HT1080 (cell line): ENCODE results near the gene FLT1. TPM values are rescaled to one million over a fixed set of nuclear protein-coding genes. Genes with fewer than 3 reads are reported as not detected.

ENCODE experiments used
- DNase-seq: peaks from one replicate; pipeline ENCODE4 v3.0.0-alpha.2; 2015; ENCODE audit warnings: low read depth
- total RNA-seq: library from RNA; depleted of rRNA; stranded (reverse); fragments of >200 nt; shearing (Covaris generic); gene quantifications from 2 replicates; pipeline ENCODE4 v1.2.3, GENCODE V29; 2014

Gene FLT1
- total RNA-seq, 1 experiment from 2014 or later: 3.3 TPM

DNA sequence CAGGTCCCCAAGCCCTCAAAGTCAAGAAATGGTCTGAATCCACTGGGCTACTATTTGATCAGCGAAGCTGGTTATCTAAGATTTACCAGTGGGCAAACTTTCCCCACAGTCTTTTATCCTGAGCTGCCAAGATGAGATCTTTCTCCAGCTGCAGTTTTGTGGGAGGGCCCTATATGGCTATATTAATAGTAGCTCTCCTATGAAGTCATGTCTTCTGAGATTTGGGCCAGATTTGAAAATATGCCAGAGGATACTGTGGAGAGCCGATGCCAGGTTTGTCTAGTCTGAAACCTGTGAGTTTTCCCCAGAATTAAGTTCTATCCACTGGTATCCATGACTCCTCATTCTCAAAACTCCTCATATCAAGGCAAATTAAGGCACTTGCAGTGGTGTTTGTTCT, 173.2 kb downstream of the FLT1 start:
- DNase-seq: no peak

DNA sequence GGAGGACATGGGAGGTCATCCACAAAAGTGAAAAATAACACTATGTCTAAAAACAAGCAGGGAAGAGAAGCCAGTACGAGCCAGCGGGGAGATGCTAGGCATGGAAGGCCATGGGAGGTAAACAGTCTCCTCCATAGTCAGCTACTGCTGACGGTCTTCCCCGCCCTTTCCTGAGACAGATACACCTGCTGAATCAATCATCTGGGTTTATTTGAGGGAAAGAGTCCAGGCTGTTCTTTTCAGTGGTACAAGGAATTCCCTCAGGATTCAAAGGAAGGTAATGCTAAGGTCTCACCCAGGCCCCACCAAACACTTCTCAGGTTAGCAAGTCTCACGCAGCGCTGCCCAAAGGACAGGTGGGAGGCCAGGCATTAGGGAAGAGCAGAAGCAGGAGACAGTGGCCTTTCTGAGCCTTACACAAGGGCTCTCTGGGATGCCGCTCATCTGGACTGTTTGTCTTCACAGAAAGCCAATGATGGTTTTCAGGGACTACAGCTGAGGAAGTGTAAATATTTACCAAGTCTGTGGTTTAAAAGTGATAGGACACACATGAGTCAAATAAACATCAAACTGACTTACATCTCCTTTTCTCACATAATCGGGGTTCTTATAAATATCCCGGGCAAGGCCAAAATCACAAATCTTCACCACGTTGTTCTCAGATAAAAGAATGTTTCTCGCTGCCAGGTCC, 173.9 kb downstream of the FLT1 start:
- no peak for DNase-seq

DNA sequence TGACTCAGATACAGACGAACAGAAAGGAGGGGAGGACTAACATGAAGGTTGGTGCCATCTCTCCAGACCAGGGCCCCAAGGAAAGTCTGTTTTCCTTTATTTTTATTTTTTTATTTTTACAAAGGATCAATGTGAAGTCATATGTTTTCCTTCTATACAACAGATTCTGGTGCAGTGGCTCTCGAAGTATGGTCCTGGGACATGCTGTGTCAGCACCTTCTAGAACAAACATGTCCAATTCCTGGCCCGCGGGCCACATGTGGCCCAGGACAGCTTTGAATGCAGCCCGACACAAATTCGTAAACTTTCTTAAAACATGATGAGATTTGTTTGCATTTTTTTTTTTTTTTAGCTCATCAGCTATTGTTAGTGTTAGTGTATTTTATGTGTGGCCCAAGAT, 174.7 kb downstream of the FLT1 start:
- DNase-seq: no peak

DNA sequence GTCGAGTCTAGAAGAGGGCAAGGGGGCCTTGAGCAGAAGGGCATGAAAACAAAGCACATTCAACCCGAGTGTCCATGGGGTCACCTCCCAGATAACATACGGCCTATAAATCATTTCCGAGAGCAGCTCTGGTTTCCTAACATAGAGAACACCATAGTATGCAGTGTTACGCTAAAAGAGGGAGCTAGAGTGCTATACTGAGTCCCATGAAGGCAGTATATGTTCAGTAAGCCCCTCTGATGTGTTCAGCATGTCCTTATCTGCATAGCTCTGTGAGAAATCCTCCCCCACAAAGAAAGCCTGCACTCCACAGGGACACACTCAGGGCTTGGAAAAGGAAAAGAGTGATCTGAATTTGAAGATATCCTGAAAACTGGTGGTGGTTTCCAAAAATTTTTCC, 175.4 kb downstream of the FLT1 start:
- no peak for DNase-seq

DNA sequence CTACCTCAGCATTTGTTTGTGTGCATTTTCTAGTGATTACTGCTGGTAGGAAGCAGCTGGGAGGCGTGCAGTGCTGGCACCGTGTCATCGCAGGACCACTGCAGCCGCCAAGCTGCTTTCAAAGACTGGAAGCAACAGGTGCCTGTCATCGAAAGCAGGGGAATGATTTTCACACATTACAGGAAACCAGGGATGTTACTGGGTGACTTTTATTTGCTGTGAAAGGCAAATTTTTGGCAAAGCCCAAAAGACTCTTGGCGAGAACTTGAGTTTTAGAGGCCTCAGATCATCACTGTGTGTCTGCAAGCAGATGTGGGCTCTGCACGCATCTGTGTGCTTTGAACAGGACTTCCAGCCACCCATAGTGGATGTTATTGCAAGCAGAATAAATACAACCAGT, 176.4 kb downstream of the FLT1 start:
- DNase-seq: no peak

DNA sequence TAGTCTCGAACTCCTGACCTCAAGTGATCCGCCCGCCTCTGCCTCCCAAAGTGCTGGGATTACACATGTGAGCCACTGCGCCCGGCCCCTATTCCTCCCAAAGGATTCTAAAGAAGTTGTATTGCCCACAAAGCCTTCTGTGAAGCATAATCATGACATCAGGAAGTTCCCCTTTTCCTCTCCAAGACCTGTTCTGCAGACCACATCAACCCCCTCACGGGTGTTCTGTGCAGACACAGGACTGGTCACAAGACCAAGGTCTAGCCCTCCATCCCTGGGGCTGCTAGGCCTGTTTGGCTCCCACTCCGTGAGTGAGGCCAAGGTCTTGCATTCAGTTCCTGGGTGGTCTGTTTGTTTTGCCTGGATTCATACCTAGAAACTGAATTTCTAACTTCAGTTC, 178.1 kb downstream of the FLT1 start:
- DNase-seq: no peak

DNA sequence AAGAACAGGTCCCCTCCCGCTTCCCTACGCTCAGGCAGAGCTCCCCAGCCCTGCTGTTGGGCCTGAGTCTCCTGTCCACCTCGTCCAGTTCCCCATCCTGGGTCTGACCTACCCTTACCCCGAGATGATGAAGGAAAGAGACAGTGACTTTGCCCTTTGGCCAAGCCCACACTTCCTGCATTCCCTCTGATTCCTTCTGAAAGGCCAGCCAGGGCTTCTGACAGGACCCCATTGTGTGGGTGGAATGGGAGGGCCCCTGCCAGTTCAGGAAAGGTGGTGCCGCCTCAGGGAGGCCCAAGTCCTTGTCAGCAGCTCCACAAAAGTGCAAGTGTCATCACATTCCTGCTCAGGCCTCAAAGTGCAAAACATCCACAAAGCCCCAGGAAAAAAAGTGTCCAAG, 178.8 kb downstream of the FLT1 start:
- no peak for DNase-seq

DNA sequence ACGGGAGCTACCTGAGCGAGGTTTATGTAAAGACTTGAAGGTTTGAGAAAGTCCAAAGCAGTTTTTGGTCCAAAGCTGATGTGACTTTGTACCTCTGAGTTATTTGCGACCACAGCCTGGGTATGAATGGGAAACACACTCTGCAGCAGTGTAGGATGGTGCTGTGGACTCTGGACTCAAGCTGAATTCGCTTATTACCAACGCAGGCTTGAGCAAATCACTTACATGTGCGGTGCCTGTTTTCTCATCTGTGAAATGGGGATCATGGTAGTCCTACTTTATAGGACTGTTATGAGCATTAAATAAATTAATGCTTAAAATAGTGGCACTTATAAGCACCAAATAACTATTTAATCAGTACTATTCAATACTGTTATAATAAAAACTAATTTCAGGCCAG, 180.0 kb downstream of the FLT1 start:
- no peak for DNase-seq

DNA sequence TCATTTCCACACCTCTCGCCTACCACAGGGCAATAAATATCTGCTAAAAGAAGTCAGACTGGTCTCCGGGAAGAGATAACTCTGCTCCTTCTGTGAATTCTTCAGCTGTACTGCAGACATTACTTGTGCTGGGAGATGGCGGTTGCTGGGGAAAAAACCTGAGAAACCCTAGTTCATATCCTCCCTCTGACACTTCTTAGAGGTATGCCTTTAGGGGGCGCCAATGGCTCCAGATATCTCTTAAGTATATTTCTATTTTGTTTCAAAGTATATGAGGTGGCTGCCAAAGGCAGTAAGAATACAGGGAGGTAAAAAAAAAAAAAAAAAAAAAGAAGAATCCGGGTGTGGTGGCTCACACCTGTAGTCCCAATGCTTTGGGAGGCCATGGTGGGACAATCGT, 181.3 kb downstream of the FLT1 start:
- peak; percentile 10 for DNase-seq

DNA sequence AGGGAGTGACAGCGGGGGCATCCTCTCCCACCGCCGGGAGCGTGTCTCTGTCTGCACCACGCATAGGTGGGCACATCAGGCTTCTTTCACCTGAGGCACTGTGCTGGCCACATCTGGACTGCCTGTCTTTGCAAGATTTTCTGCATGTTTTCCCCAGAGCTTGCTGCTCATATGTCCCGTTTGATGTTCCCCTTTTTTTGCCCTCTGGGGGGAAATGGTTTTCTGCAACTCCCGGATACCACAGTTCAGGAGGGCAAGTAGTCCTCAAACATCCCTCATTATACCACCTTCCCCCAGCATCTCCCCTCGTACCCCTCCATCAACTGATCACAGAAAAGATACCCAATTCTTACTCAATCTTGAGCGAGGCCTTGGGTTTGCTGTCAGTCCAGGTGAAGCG, 188.6 kb downstream of the FLT1 start:
- no peak for DNase-seq

DNA sequence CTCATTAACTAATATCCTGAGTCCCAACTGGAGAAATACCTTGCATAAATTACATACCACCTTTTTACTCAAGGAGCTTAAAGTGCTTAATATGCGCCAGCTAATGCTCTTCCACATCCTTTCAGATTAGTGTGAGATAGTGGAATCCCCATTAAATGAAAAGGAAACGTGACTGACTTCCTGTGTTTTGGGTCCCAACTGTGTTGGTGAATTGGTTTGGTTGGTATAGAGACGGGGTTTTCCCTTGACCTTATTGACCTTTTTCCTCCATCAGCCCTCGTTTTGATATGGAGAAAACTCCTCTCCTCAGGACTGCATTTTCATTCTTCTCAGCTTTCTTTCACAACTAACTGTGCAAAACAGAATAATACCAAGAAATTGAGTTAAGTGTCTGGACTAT, 193.1 kb downstream of the FLT1 start:
- DNase-seq: no peak

DNA sequence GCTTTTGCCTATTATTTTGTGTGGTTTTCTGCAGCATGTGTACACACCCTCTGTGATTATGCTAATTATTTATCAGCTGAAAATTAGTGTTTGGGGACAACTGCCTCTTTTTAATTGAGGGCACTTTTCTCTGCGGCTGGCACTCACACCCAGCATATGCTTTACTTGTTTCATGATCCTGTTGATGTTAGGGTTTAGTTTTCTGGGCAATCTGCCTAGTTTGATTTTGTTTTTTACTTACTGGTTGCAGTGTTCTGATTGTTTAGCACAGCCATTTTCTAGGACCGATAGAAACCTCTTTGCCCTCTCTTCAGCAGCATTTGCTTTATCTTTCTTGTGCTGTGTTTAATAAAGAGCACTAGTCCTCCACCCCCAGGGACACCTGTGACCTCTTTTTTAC, 195.0 kb downstream of the FLT1 start:
- no peak for DNase-seq

DNA sequence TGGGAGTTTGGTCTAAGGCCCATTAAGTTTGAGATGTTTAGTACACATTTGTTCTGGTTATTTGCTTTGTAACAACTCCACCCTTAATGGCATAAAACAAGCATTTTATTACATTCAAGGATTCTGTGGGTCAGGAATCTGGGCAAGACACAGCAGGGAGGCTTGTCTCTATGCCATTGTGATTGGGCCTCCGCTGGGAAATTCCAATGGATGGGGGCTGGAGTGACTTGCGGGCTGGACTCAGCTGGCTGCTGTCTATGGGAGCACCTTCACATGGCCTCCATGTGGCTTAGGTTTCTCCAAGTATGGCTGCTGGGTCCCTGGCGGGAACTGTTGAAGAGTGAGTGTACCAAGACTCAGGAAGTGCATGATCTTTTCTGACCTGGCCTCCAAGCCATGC, 197.6 kb downstream of the FLT1 start:
- no peak for DNase-seq

DNA sequence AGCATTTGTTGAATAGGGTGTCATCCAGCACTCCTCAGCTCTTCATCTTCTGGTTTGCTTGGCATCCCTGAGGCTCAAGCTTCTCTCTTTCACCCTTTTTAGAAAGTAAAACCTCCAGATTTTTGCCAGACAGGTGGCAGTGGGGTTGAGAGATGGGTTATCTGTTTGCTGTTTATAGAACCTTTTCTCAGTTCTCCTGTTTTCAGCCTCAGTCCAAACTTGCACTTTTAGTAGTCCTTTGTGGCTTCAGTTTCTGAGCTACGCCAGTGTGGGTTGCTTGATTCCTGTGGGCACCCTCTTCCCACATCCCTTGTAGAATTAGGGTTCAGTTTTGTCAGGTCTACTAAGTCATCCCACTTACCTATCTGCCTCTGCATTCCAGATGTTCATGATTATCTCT, 208.7 kb downstream of the FLT1 start:
- no peak for DNase-seq

DNA sequence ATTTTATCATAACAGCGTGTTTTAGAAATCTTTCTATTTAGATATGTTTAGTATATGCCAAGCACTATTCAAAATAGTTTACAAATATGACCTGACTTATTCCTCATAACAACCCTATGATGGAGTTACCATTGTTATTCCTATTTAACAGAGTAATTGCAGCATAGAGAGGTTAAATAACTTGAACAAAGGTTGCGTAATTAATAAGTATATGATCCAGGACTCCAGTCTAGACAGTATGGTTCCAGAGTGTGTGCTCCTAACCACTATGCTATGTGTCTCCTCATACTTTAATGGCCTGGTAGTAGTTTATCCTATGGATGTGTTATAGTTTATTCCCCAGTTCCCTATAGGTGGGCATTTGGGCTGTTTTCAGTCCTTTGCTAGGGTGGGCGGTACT, 211.3 kb downstream of the FLT1 start:
- no peak for DNase-seq

DNA sequence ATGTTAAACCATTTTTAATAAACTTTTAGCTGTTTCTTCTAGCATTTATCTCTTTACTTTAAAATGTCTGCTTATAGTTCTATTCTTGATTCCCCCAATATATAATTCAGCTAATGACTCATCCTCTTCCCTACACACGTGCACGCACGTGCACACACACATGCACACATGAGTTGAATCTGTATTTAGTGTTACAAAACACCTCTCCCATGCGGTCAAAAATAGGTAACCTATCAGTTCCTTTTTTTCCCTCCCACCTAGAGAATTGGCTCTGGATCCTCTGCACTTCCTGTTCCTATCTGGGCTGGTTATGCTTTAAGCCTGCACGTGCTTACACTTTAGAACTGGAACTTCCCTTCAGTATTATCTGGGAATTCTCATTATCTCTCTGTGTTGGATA, 212.5 kb downstream of the FLT1 start:
- no peak for DNase-seq

DNA sequence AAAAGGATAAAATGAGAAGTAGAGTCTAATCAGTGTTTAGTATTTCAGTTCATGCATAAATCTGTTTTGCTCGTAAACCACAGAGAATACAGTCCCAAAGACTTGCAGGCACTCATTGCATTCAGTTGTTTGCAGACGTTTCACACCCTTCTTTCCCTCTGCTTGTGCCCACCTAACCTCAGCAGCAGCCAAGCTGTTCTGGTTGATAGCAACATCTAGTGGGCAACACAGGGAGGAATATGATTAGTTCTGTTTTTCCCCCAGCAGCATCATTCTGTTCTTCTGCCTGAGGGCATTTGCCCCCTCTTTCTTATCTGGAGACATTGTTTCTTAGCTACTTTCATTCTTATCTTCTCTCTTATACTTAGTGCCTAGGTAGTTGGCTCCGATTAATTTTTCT, 221.0 kb downstream of the FLT1 start:
- DNase-seq: no peak

DNA sequence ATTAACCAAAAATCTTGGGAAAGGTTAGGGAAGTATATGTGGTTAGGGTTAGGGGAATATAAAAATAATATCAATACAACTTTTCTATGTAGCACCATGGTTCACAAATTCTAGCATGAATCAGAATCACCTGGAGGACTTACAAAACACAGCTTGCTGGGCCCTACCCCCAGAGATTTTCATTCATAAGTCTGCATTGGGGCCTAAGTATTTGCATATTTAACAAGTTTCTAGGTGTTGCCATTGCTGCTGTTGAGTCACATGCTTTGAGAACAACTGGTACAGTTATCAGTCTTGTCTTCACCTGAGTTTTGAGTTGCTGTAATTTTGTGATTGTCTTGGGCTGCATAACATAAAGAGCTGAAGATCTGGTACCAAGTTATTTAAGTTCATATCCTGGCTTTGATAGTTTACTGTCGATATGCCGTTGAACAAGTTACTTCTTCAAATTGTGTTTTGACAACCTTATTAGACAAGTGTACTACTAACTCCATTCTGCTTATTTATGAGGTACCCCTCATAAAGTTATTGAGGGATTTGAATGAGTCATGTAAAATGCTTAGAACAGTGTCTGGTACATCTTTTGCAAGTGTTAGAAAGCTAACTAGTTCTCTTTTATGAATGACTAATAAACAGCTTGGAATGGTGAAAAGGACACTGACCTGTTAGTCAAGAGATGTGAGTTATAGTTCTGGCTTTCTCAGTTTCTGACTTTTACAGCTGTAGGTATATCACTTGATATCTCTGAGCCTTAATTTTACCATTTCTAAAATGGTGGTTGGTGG, 223.7 kb downstream of the FLT1 start:
- DNase-seq: no peak

DNA sequence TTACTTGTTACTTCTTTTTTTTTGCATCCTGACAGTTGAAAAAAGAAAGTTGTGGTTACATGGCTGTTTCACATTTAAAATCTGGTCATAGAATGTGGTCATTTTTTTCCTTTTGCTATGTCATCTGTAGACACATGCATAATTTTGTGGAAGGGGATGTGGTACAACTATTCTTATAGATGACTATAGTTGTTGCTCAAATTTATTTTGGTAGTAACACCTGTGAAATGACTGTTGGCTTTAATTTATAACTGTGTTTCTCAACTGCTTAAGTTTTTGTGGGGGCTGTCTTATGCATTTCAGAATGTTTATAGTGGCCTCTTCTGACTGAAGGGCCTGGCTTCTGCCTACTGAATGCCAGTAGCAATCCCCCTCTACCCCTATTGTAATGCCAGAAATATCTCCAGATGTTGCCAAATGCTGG, 226.1 kb downstream of the FLT1 start:
- no peak for DNase-seq

DNA sequence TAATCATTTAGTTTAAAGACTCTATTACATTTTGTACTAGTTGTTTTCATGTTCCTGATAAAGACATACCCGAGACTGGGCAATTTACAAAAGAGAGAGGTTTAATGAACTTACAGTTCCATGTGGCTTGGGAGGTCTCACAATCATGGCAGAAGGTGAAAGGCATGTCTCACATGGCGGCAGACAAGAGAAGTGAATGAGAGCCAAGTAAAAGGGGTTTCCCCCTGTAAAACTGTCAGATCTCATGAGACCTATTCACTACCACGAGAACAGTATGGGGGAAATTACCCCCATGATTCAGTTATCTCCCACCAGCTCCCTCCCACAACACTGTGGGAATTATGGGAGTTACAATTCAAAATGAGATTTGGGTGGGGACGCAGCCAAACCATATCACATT, 227.4 kb downstream of the FLT1 start:
- DNase-seq: no peak

DNA sequence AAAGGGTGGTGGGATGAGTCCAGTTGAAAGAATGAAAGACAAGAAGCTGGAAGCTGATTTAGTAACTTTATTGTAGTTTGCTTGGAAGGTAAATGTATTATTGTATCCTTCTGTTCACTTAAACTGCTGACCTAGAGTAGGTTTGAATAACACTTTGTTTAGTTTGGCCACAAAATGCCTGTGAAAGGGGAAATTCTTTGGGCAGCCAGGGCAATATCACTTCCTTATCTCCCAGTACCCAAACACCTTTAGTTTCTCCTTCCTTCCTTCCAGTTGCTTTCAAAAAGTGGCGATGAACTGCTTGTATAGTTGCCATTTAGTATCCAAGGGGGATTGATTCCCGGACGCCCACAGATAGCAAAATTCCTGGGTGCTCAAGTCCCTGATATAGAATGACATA, 236.5 kb downstream of the FLT1 start:
- no peak for DNase-seq

DNA sequence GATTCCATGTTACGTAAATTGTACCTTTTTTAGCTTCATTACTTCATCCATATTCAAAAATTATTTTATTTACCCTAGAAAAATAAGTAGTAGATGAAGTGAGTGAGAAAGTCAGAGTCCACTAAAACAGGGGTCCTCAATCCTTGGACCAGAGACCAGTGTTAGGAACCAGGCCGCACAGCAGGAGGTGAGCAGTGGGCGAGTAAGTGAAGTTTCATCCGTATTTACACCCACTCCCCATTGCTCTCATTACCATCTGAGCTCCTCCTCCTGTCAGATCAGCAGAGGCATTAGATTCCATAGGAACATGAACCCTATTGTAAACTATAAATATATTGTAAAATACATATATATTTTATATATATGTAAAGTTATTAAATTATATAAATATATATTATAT, 237.6 kb downstream of the FLT1 start:
- no peak for DNase-seq

DNA sequence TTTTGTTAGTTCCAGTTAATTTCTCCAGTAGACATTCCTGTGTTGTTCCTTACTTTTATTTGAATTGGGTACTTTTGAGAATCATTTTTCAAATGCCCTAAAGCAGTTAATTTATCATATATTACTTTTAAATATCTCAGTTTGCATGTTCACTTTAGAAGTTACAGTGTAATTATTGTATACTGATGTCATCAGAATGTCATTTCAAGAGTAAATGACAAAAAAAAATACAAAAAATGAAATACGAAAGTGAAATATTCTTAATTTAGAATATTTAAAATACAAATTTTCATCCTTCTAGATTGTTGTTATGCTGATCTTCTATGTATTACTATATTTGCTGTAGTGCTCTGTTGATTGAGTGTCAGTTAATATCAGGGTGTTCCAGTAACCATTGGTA, 242.4 kb downstream of the FLT1 start:
- no peak for DNase-seq
